IMR-90 (cell line): Measurements from ENCODE around the gene PRR5L.

ENCODE experiments used
- BHLHE40 ChIP-seq: fragments of 150-350 bp; IDR thresholded peaks from 2 replicates; pipeline ENCODE4 v1.6.1; 2016; ENCODE audit warnings: mild to moderate bottlenecking, low read depth, low read length
- CEBPB ChIP-seq: IDR thresholded peaks from 2 replicates; pipeline ENCODE4 v1.6.1; 2012; ENCODE audit warnings: low read depth, low read length, improper control_type of control experiment
- CTCF ChIP-seq: conservative IDR thresholded peaks from 2 replicates; pipeline ENCODE4 v1.5.1; 2012; ENCODE audit warnings: mild to moderate bottlenecking, low read depth, low read length, improper control_type of control experiment
- FOS ChIP-seq: fragments of 150-350 bp; IDR thresholded peaks from 2 replicates; pipeline ENCODE4 v1.6.1; 2016; ENCODE audit warnings: low read depth, low read length
- NFE2L2 ChIP-seq: fragments of 150-350 bp; IDR thresholded peaks from 2 replicates; pipeline ENCODE4 v1.6.1; 2016; ENCODE audit warnings: low read depth, mild to moderate bottlenecking, low read length
- POLR2A ChIP-seq: IDR thresholded peaks from 2 replicates; pipeline ENCODE4 v1.6.1; 2012; ENCODE audit warnings: mild to moderate bottlenecking, low read depth, low read length
- RAD21 ChIP-seq: IDR thresholded peaks from 2 replicates; pipeline ENCODE4 v1.6.1; 2012; ENCODE audit warnings: low read length, improper control_type of control experiment
- RCOR1 ChIP-seq: IDR thresholded peaks from 2 replicates; pipeline ENCODE4 v1.6.1; 2012; ENCODE audit warnings: mild to moderate bottlenecking, low read length, improper control_type of control experiment; ENCODE audit not compliant: insufficient replicate concordance
- RFX5 ChIP-seq: IDR thresholded peaks from 2 replicates; pipeline ENCODE4 v1.8.0; 2012; ENCODE audit warnings: low read depth, mild to moderate bottlenecking, low read length, moderate library complexity
- SMC3 ChIP-seq: fragments of 150-350 bp; IDR thresholded peaks from 2 replicates; pipeline ENCODE4 v1.6.1; 2016; ENCODE audit warnings: low read depth, mild to moderate bottlenecking, antibody characterized with exemption, low read length, moderate library complexity
- TF ChIP-seq, protein P1 (sequence below): fragments of 150-350 bp; IDR thresholded peaks from 2 replicates; pipeline ENCODE4 v1.6.1; 2017; ENCODE audit warnings: mild to moderate bottlenecking, antibody characterized with exemption, low read length, low read depth

DNA sequence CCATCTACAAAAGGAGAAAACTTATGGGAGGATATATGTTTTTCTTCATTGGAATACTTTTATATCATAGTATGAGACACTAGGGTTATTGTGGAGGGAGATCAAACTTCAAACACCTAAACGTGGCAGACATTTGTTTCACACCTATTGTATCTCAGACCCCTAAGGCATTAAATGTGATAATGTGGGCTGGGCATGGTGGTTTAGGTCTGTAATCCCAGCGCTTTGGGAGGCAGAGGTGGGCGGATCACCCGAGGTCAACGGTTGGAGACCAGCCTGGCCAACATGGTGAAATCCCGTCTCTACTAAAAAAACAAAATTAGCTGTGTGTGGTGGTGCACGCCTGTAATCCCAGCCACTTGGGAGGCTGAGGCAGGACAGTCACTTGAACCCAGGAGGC is 75.5 kb downstream of the PRR5L start:
- TF ChIP-seq RFX5: no peak
- TF ChIP-seq POLR2A: no peak
- no peak for TF ChIP-seq CTCF
- no peak for TF ChIP-seq RAD21
- TF ChIP-seq BHLHE40: no peak
- TF ChIP-seq SMC3: no peak
- TF ChIP-seq FOS: no peak
- TF ChIP-seq, protein P1, sequence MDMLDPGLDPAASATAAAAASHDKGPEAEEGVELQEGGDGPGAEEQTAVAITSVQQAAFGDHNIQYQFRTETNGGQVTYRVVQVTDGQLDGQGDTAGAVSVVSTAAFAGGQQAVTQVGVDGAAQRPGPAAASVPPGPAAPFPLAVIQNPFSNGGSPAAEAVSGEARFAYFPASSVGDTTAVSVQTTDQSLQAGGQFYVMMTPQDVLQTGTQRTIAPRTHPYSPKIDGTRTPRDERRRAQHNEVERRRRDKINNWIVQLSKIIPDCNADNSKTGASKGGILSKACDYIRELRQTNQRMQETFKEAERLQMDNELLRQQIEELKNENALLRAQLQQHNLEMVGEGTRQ: no peak
- no peak for TF ChIP-seq CEBPB
- TF ChIP-seq RCOR1: no peak
- no peak for TF ChIP-seq NFE2L2
